Fibroblast of pulmonary artery (primary cell): ENCODE measurements around the gene EFS.
A peak's percentile ranks its signal among the peaks of the same experiment; 100 is the strongest.

Experiments
- DNase-seq: peaks from one replicate; pipeline ENCODE4 v3.0.0-alpha.2; 2010; ENCODE audit warnings: low read depth
- H3K4me3 ChIP-seq: replicated peaks from 2 replicates; pipeline ENCODE4 v1.5.1; 2011; ENCODE audit warnings: low read depth, mild to moderate bottlenecking, control low read depth, low read length, moderate library complexity
- CTCF ChIP-seq: IDR thresholded peaks from 2 replicates; pipeline ENCODE4 v1.5.1; 2011; ENCODE audit warnings: mild to moderate bottlenecking, control low read depth, low read length, inconsistent platforms; ENCODE audit errors: missing control alignments

EFS gene

GRCh38 chr14:23365036-23365731 is at the start of gene EFS:
TSS of gene EFS (minus strand) at chr14:23365172. CDS start at chr14:23365025, 147 bp downstream.
- DNase-seq = no peak
- no peak for TF ChIP-seq CTCF
- peak within 1 kb of the TSS; percentile 30 for H3K4me3 ChIP-seq

GRCh38 chr14:23414254-23414653 is 49.3 kb upstream of the EFS start:
- DNase-seq = no peak
- H3K4me3 ChIP-seq = no peak overlapping the region
- TF ChIP-seq CTCF = no peak

- no peak for DNase-seq
- H3K4me3 ChIP-seq = no peak overlapping the region
- TF ChIP-seq CTCF = no peak
Measured at GRCh38 chr14:23413681-23414080, 48.7 kb upstream of the EFS start.

- DNase-seq = no peak
- no peak for TF ChIP-seq CTCF
- H3K4me3 ChIP-seq = no peak overlapping the region
Measured at GRCh38 chr14:23411563-23412525, 46.9 kb upstream of the EFS start.

GRCh38 chr14:23409966-23410635 is 45.1 kb upstream of the EFS start:
- no peak for DNase-seq
- no peak for TF ChIP-seq CTCF

GRCh38 chr14:23409475-23409874 is 44.5 kb upstream of the EFS start:
- no peak for DNase-seq
- H3K4me3 ChIP-seq = no peak overlapping the region
- no peak for TF ChIP-seq CTCF

More at GRCh38 chr14:23409966-23410635, 45.1 kb upstream of the EFS start:
- no peak overlapping the region for H3K4me3 ChIP-seq
